HL-60 (cell line): ENCODE data around the gene PLA2G4D.

Source experiments
- DNase-seq, 2 experiments: peaks; one replicate each; pipeline ENCODE4 v3.0.0-alpha.2; 2010 to 2020; ENCODE audit warnings: low read depth in 1 of 2, low spot score in 1 of 2
- H3K27ac ChIP-seq: fragments of 250-450 bp; sonication (Bioruptor Pico); replicated peaks from 2 replicates; pipeline ENCODE4 v1.5.1; 2020; ENCODE audit warnings: mild to moderate bottlenecking, moderate library complexity
- H3K27me3 ChIP-seq: fragments of 250-450 bp; sonication (Bioruptor Pico); 2 replicates; pipeline ENCODE4 v1.5.1; 2021; ENCODE audit warnings: mild to moderate bottlenecking, moderate library complexity; ENCODE audit not compliant: insufficient read depth, poor library complexity, severe bottlenecking
- H3K4me3 ChIP-seq: replicated peaks from 2 replicates; pipeline ENCODE4 v1.5.1; 2011; ENCODE audit warnings: mild to moderate bottlenecking, control low read depth, low read length; ENCODE audit not compliant: insufficient read depth
- CTCF ChIP-seq: IDR thresholded peaks from one replicate; pipeline ENCODE4 v1.5.1; 2011; ENCODE audit warnings: low read length, control low read depth, inconsistent platforms; ENCODE audit not compliant: insufficient read depth
- GABPA ChIP-seq: IDR thresholded peaks from 2 replicates; pipeline ENCODE4 v1.6.1; 2012; ENCODE audit warnings: low read depth
- POLR2AphosphoS5 ChIP-seq: IDR thresholded peaks from 2 replicates; pipeline ENCODE4 v1.6.1; 2012; ENCODE audit warnings: low read depth
- REST ChIP-seq: IDR thresholded peaks from 2 replicates; pipeline ENCODE4 v1.6.1; 2012; ENCODE audit warnings: low read depth; ENCODE audit not compliant: insufficient replicate concordance
- SPI1 ChIP-seq: IDR thresholded peaks from 2 replicates; pipeline ENCODE4 v1.6.1; 2012; ENCODE audit warnings: low read depth, mild to moderate bottlenecking, borderline replicate concordance

PLA2G4D gene

GRCh38 chr15:42138968-42139386 lies 44.6 kb upstream of the PLA2G4D start:
- no peak overlapping the region for H3K4me3 ChIP-seq
- no peak for DNase-seq
- no peak for TF ChIP-seq SPI1
- no peak for TF ChIP-seq POLR2AphosphoS5
- TF ChIP-seq GABPA = no peak
- TF ChIP-seq CTCF = no peak
- TF ChIP-seq REST = no peak
- H3K27me3 ChIP-seq = no peaks in the 10 kb centered on the region
- no peak overlapping the region for H3K27ac ChIP-seq

- no peak for TF ChIP-seq SPI1
- TF ChIP-seq CTCF = no peak
- no peak for TF ChIP-seq REST
- no peak for TF ChIP-seq POLR2AphosphoS5
- TF ChIP-seq GABPA = no peak
- Histone ChIP-seq H3K27me3 (no peaks in the 10 kb centered on the region), H3K27ac (no peak overlapping the region), H3K4me3 (no peak overlapping the region)
- DNase-seq = no peak
These were observed 44.0 kb upstream of the PLA2G4D start for GRCh38 chr15:42138411-42138810.

DNA sequence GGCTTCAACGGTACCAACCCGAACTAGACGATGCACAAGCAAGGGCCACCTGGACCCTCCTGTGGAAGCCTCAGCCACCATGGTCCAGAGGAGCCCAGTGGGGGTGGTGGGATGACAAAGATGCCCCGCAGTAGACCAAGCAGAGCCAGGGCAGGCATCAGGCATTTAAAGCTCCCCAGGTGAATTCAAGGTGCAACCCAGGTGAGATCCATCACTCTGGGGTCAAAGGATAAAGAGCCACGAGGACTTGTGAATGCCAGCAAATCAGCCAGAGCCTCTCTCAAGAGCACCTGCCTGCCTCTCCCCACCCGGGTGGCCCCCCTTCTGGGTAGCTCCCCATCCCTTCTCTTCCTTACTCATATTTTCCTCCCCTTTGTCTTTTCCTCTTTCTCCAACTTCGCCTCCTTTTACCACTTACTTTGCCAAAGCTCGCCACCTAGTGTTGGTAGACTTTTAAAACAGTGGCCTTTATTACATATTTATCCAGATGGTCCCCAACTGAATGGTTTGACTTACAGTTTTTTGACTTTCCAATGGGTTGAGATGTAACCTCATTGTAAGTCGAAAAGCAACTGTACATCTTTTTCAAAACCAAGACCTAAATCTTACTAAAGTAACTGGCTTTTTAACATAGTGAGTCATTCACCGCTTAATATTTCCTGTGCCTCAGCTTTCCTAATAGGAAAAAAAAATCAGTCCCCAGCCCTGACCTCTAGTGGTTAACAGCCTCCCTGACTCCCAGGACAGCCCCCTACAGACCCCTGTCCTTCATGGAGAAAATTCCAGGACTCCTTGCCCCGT lies 43.3 kb upstream of the PLA2G4D start:
- Histone ChIP-seq H3K27ac (no peak overlapping the region), H3K4me3 (no peak overlapping the region), H3K27me3 (no peaks in the 10 kb centered on the region)
- no peak for TF ChIP-seq POLR2AphosphoS5
- TF ChIP-seq REST = no peak
- TF ChIP-seq GABPA = no peak
- TF ChIP-seq CTCF = no peak
- TF ChIP-seq SPI1 = no peak
- DNase-seq = peak in 1 of 2 experiments; percentile 51
